ENCODE data around the gene NKAIN1.
A peak's percentile ranks its signal among the peaks of the same experiment; 100 is the strongest.
"Not testable (repeated sequence)": the region's sequence is repeated elsewhere in the genome, so short reads cannot be mapped to it uniquely, and the experiment has no call there.

Gene NKAIN1

GRCh38 chr1:31198150-31198549 lies 41.5 kb downstream of the NKAIN1 start:
- DNase-seq (ENCODE audit: low read depth in 2 of 2): no peak

- no peak for DNase-seq (ENCODE audit: low read depth in 2 of 2)
These were observed 43.0 kb downstream of the NKAIN1 start for GRCh38 chr1:31196685-31197084.

GRCh38 chr1:31195267-31195666 lies 44.4 kb downstream of the NKAIN1 start:
- DNase-seq (ENCODE audit: low read depth in 2 of 2): not testable (repeated sequence)

- no peak for DNase-seq (ENCODE audit: low read depth in 2 of 2)
These were observed 46.0 kb downstream of the NKAIN1 start for GRCh38 chr1:31193729-31194128.

- DNase-seq (ENCODE audit: low read depth in 2 of 2): no peak
These were observed 48.4 kb downstream of the NKAIN1 start for GRCh38 chr1:31191281-31191680.

GRCh38 chr1:31189696-31190674 lies 49.7 kb downstream of the NKAIN1 start:
- DNase-seq (ENCODE audit: low read depth in 2 of 2): no peak

- peak in 1 of 2 donors; percentile 24 for DNase-seq (ENCODE audit: low read depth in 2 of 2)
These were observed 55.6 kb downstream of the NKAIN1 start for GRCh38 chr1:31183927-31184554.

- no peak for DNase-seq (ENCODE audit: low read depth in 2 of 2)
These were observed 56.6 kb downstream of the NKAIN1 start for GRCh38 chr1:31183126-31183525.

- peak; percentile 23 to 55 for DNase-seq (ENCODE audit: low read depth in 2 of 2)
These were observed 57.3 kb downstream of the NKAIN1 start for GRCh38 chr1:31182352-31182751.

- peak; percentile 40 to 59 for DNase-seq (ENCODE audit: low read depth in 2 of 2)
These were observed 58.0 kb downstream of the NKAIN1 start for GRCh38 chr1:31181515-31182343.

GRCh38 chr1:31180338-31180737 lies 59.3 kb downstream of the NKAIN1 start:
- no peak for DNase-seq (ENCODE audit: low read depth in 2 of 2)

- not testable (repeated sequence) for DNase-seq (ENCODE audit: low read depth in 2 of 2)
These were observed 63.4 kb downstream of the NKAIN1 start for GRCh38 chr1:31176291-31176690.

- DNase-seq (ENCODE audit: low read depth in 2 of 2): no peak
These were observed 69.3 kb downstream of the NKAIN1 start for GRCh38 chr1:31170486-31170735.

- no peak for DNase-seq (ENCODE audit: low read depth in 2 of 2)
These were observed 73.2 kb downstream of the NKAIN1 start for GRCh38 chr1:31166462-31166861.

- no peak for DNase-seq (ENCODE audit: low read depth in 2 of 2)
These were observed 75.4 kb downstream of the NKAIN1 start for GRCh38 chr1:31164291-31164690.

GRCh38 chr1:31163866-31164265 lies 75.8 kb downstream of the NKAIN1 start:
- DNase-seq (ENCODE audit: low read depth in 2 of 2): no peak

GRCh38 chr1:31161571-31161970 lies 78.1 kb downstream of the NKAIN1 start:
- no peak for DNase-seq (ENCODE audit: low read depth in 2 of 2)

GRCh38 chr1:31159869-31160611 lies 79.6 kb downstream of the NKAIN1 start:
- no peak for DNase-seq (ENCODE audit: low read depth in 2 of 2)

GRCh38 chr1:31159323-31159722 lies 80.4 kb downstream of the NKAIN1 start:
- DNase-seq (ENCODE audit: low read depth in 2 of 2): no peak

GRCh38 chr1:31155216-31155806 lies 84.4 kb downstream of the NKAIN1 start:
- peak; percentile 57 to 61 for DNase-seq (ENCODE audit: low read depth in 2 of 2)

- DNase-seq (ENCODE audit: low read depth in 2 of 2): peak; percentile 71 to 74
These were observed 85.0 kb downstream of the NKAIN1 start for GRCh38 chr1:31154632-31155215.
